ENCODE data around the gene ALDH2. TPM values are rescaled to one million over a fixed set of nuclear protein-coding genes. Genes with fewer than 3 reads are reported as not detected.
"Not testable (repeated sequence)": the region's sequence is repeated elsewhere in the genome, so short reads cannot be mapped to it uniquely, and the experiment has no call there.

Gene ALDH2
- polyA plus RNA-seq, 3 donors from 2014 or later, result 1.7 to 18.7 (median 8.2) TPM

DNA sequence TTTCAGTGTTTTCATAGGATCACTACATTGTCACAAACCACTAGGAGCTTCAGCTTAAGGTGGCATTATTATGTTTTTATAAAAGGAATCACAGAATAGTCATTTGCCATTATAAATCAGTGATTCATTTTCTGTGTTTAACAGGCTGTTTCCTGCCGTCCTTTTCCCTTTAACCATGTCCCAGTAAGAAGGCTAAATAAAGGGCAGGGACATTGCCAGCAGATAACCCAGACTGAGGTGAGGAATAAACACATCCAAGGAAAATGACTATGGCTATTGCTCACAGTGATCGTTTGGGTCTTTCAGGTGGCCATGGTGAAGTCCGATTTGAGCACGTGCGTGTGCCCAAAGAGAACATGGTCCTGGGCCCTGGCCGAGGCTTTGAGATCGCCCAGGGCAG, 17.9 kb upstream of the ALDH2 start:
- no peaks in the 10 kb centered on the region for H3K9me3 Mint-ChIP-seq
- H3K4me3 Mint-ChIP-seq, result no peak overlapping the region
- H3K36me3 Mint-ChIP-seq, result peaks cover 6 to 24% (median 19%) of the 10 kb centered on the region in 3 donors
- DNase-seq, result no peak
- peaks cover 0 to 1% (median 0%) of the 10 kb centered on the region in 3 donors for H3K27me3 Mint-ChIP-seq (ENCODE audit: low read depth in 3 of 3)
- no peak overlapping the region for H3K27ac Mint-ChIP-seq
- H3K4me1 Mint-ChIP-seq, result no peaks in the 10 kb centered on the region

DNA sequence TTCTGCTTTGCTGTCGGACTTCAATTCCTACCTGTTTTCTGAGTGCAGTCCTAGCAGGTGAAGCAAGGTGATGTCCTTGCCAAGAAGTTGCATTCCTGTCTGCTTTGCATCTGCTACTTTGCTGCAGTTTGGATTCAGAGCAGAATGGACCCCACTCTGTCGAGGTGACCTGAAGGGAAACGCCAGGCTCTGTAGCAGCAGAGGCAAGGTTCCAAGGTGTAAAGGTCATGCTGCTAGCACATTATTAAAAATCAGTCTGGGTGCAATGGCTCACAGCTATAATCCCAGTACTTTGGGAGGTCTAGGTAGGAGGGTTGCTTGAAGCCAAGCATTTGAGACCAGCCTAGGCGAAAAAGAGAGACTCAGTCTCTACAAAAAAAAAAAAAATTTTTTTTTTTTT, 17.3 kb upstream of the ALDH2 start:
- peaks cover 6 to 22% (median 19%) of the 10 kb centered on the region in 3 donors for H3K36me3 Mint-ChIP-seq
- no peaks in the 10 kb centered on the region for H3K9me3 Mint-ChIP-seq
- H3K27ac Mint-ChIP-seq, result no peak overlapping the region
- H3K4me3 Mint-ChIP-seq, result no peak overlapping the region
- H3K27me3 Mint-ChIP-seq (ENCODE audit: low read depth in 3 of 3), result peaks cover 0 to 1% (median 0%) of the 10 kb centered on the region in 3 donors
- H3K4me1 Mint-ChIP-seq, result no peaks in the 10 kb centered on the region
- no peak for DNase-seq

DNA sequence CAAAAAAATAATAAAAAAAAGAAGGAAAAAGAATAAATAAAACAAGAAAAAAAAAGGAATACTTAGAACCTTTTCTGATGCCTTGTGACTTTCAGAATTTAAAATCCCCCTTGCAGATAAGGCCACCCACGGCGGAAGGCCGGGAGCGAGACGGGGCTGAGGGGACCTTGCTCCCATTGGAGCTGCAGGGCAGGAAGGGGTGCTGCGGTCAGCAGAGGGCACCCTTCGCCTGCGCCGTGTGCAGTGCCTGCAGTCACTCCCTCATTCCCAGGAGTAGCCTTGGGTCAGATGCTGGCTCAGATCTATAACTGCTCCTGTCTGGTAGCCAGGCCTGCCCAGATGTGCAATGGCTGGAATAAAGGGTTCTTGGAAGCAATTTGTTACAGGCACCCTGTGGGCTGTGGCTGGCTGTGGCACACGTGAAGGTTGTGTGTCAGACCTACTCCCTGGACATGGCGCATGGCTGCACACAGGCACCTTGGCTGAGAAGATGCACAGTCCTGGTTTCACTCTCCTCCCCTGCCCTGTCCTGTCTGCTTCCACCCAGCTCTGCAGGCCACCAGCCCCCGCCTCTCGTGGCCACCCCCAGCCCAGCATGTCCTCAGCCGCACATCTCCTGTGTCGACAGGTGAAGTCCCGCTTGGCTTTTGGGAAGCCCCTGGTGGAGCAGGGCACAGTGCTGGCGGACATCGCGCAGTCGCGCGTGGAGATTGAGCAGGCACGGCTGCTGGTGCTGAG, 13.4 kb upstream of the ALDH2 start:
- H3K27me3 Mint-ChIP-seq (ENCODE audit: low read depth in 3 of 3), result no peaks in the 10 kb centered on the region
- H3K4me3 Mint-ChIP-seq, result no peak overlapping the region
- H3K36me3 Mint-ChIP-seq, result peaks cover 0 to 12% (median 9%) of the 10 kb centered on the region in 3 donors
- H3K4me1 Mint-ChIP-seq, result peaks cover 0 to 3% of the 10 kb centered on the region in 2 donors
- no peaks in the 10 kb centered on the region for H3K9me3 Mint-ChIP-seq
- no peak for DNase-seq
- H3K27ac Mint-ChIP-seq, result no peak overlapping the region

- no peak overlapping the region for H3K4me3 Mint-ChIP-seq
Measured at GRCh38 chr12:111754671-111755070, 12.1 kb upstream of the ALDH2 start.

GRCh38 chr12:111756196-111756595, 10.5 kb upstream of the ALDH2 start:
- H3K36me3 Mint-ChIP-seq, result peaks cover 0 to 4% (median 3%) of the 10 kb centered on the region in 3 donors

More at GRCh38 chr12:111754671-111755070, 12.1 kb upstream of the ALDH2 start:
- peaks cover 0 to 6% (median 4%) of the 10 kb centered on the region in 3 donors for H3K36me3 Mint-ChIP-seq
- H3K27ac Mint-ChIP-seq, result no peak overlapping the region
- no peaks in the 10 kb centered on the region for H3K27me3 Mint-ChIP-seq (ENCODE audit: low read depth in 3 of 3)
- H3K9me3 Mint-ChIP-seq, result no peaks in the 10 kb centered on the region
- H3K4me1 Mint-ChIP-seq, result peaks cover 3 to 5% of the 10 kb centered on the region in 2 donors
- DNase-seq, result no peak

DNA sequence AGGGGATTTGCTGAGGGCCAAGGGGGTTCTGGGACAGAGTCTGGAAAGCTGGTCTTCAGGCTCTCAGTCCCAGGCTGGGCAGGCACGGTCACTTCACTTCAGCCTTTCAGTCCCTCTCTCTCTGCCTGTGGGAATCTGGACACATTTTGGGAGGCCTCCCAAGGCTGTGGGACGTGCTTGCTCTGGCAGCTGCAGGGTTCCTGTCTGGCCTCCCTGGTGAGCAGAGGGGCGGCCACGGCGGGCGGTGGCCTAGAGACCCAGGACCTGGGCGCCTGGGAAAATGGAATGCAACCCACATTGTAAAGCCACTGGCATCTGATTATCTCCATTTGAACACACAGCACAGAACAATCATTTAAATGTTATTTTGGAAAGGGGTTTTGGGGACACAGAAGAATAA, 10.1 kb upstream of the ALDH2 start:
- H3K27me3 Mint-ChIP-seq (ENCODE audit: low read depth in 3 of 3), result peaks cover 0 to under 1% (median 0%) of the 10 kb centered on the region in 3 donors
- no peaks in the 10 kb centered on the region for H3K9me3 Mint-ChIP-seq
- peaks cover 3 to 5% of the 10 kb centered on the region in 2 donors for H3K4me1 Mint-ChIP-seq
- no peak for DNase-seq
- peaks cover 0 to 4% (median 3%) of the 10 kb centered on the region in 3 donors for H3K36me3 Mint-ChIP-seq
- no peak overlapping the region for H3K4me3 Mint-ChIP-seq
- peak overlapping the region in 1 of 6 donors; percentile 60 for H3K27ac Mint-ChIP-seq

More at GRCh38 chr12:111756196-111756595, 10.5 kb upstream of the ALDH2 start:
- Mint-ChIP-seq H3K27me3 (ENCODE audit: low read depth in 3 of 3) (no peaks in the 10 kb centered on the region), H3K27ac (no peak overlapping the region), H3K9me3 (no peaks in the 10 kb centered on the region), H3K4me1 (peaks cover 3 to 5% of the 10 kb centered on the region in 2 donors), H3K4me3 (no peak overlapping the region)
- DNase-seq, result no peak

DNA sequence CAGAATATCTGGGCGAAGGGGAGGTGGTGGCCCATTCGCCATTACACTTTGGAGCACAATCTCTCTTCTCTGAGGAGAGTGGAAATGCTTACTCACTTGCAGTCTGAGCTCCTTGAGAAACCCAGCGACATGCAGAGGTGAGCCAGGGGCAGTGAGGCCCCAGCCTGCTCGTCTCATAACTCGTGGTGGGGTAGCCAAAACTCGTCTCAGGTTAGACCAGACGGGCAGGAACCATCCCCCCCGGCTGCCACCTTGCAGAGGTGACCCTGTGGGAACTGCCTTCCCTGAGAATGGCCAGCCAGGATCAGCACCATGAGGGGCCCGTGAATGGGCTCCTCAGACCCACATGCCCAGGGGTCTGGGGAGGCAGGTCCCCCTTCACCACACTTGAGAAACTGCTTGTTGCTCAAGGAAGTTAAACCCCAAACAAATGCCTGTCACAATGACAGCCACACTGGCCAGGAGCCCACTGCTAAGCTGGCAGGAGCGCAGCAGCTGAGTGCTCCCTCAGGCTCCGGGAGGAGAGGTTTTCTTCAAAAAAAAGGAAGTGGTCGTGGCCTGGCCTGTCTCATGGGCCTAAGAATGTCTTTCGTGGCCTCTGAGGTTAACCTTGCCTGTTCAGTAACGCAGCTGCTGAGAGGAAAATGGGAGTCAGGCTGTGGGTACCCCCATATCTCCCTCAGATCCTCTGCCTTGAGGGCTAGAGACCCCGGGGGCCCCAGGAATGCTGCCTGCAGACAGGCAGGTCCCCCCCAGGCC, 9.2 kb upstream of the ALDH2 start:
- Mint-ChIP-seq H3K27ac (peak overlapping the region in 3 of 6 donors; percentile 45 to 62 (median 55)), H3K9me3 (no peaks in the 10 kb centered on the region), H3K36me3 (peaks cover 0 to 4% (median 3%) of the 10 kb centered on the region in 3 donors), H3K27me3 (ENCODE audit: low read depth in 3 of 3) (peaks cover 0 to 4% (median under 1%) of the 10 kb centered on the region in 3 donors), H3K4me3 (no peak overlapping the region), H3K4me1 (peaks cover 3 to 5% of the 10 kb centered on the region in 2 donors)
- DNase-seq, result no peak

- peaks cover 3 to 5% of the 10 kb centered on the region in 2 donors for H3K4me1 Mint-ChIP-seq
- no peak for DNase-seq
- peaks cover 0 to 4% (median 3%) of the 10 kb centered on the region in 3 donors for H3K36me3 Mint-ChIP-seq
- H3K27ac Mint-ChIP-seq, result no peak overlapping the region
- no peaks in the 10 kb centered on the region for H3K9me3 Mint-ChIP-seq
- H3K4me3 Mint-ChIP-seq, result no peak overlapping the region
- H3K27me3 Mint-ChIP-seq (ENCODE audit: low read depth in 3 of 3), result peaks cover 3 to 9% (median 4%) of the 10 kb centered on the region in 3 donors
Measured at GRCh38 chr12:111758120-111758561, 8.6 kb upstream of the ALDH2 start.

DNA sequence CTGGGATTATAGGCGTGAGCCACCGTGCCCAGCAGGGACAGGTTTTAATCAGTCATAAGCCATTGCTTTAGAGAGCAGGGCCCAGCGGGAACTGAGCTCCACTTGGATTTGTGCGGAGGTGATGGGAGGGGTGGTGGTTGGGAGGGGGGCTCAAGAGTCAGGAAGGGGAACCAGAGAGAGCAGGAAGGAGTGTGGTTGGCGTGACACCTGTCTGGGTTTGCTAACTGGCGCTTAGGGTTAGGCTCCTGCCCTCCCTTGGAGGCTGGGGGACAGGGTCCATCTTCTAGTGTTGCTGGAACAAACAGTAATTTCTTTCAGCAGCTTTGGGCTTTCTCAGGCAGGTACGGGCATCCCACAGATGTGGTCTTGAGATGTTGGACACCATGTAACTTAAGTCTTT, 7.5 kb upstream of the ALDH2 start:
- H3K27me3 Mint-ChIP-seq (ENCODE audit: low read depth in 3 of 3), result peaks cover 6 to 19% (median 10%) of the 10 kb centered on the region in 3 donors
- H3K27ac Mint-ChIP-seq, result peak overlapping the region in 2 of 6 donors; percentile 12 to 16
- peaks cover 0 to 4% (median 3%) of the 10 kb centered on the region in 3 donors for H3K36me3 Mint-ChIP-seq
- peaks cover 3 to 5% of the 10 kb centered on the region in 2 donors for H3K4me1 Mint-ChIP-seq
- DNase-seq, result no peak
- H3K9me3 Mint-ChIP-seq, result no peaks in the 10 kb centered on the region
- no peak overlapping the region for H3K4me3 Mint-ChIP-seq

- DNase-seq, result no peak
- Mint-ChIP-seq H3K9me3 (no peaks in the 10 kb centered on the region), H3K36me3 (peaks cover 0 to 4% (median 3%) of the 10 kb centered on the region in 3 donors), H3K4me3 (no peak overlapping the region), H3K27ac (no peak overlapping the region), H3K27me3 (ENCODE audit: low read depth in 3 of 3) (peaks cover 6 to 24% (median 12%) of the 10 kb centered on the region in 3 donors), H3K4me1 (peaks cover 3 to 5% of the 10 kb centered on the region in 2 donors)
Measured at GRCh38 chr12:111759991-111760390, 6.7 kb upstream of the ALDH2 start.

DNA sequence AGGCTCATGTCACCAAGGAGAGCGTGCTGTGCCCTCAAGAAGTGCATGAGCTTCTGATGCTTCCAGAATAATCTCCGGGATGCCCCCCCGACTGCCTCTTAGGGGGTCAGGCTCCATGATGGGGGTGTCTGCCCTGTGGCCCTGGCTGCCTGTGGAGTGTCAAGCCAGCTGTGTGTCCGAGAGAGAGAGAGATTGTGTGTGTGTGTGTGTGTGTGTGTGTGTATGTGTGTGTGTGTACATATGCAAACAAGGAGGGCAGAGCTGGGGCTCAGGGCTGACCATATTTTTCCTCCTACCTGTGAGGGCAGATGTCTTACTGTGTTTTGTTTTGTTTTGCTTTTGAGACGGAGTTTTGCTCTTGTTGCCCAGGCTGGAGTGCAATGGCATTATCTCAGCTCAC, 5.6 kb upstream of the ALDH2 start:
- Mint-ChIP-seq H3K36me3 (peaks cover 0 to under 1% (median 0%) of the 10 kb centered on the region in 3 donors), H3K27ac (no peak overlapping the region), H3K9me3 (no peaks in the 10 kb centered on the region), H3K27me3 (ENCODE audit: low read depth in 3 of 3) (peaks cover 6 to 26% (median 13%) of the 10 kb centered on the region in 3 donors), H3K4me3 (no peak overlapping the region), H3K4me1 (peaks cover 3 to 6% of the 10 kb centered on the region in 2 donors)
- no peak for DNase-seq

DNA sequence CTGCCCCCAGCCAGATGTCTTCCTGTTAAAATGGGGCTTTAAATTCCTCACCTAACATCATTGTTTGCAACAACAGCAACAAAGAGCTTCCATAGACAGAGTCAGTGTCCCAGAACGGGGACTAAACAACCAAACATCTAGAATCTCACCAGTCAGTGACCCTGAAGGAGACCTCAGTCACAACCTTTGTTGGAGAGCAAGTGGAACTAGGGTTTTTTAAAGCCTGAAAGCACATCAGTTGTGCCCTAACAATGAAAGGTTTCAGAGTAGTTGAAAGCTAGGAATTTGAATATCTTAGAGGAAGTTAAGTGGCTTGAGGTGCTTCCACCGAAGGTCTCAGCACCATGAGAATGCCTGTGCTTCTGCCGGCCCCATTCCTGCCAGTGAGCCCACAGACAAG, 5.0 kb upstream of the ALDH2 start:
- Mint-ChIP-seq H3K27me3 (ENCODE audit: low read depth in 3 of 3) (peaks cover 6 to 28% (median 13%) of the 10 kb centered on the region in 3 donors), H3K27ac (no peak overlapping the region), H3K9me3 (no peaks in the 10 kb centered on the region), H3K36me3 (peaks cover 0 to 3% (median 0%) of the 10 kb centered on the region in 3 donors), H3K4me1 (peaks cover 7 to 12% of the 10 kb centered on the region in 2 donors), H3K4me3 (no peak overlapping the region)
- DNase-seq, result no peak

GRCh38 chr12:111763552-111763951, 3.2 kb upstream of the ALDH2 start:
- not testable (repeated sequence) for H3K9me3 Mint-ChIP-seq, H3K4me3 Mint-ChIP-seq, H3K27ac Mint-ChIP-seq, H3K36me3 Mint-ChIP-seq, DNase-seq
- Mint-ChIP-seq H3K4me1 (peaks cover 10 to 24% of the 10 kb centered on the region in 2 donors), H3K27me3 (ENCODE audit: low read depth in 3 of 3) (peaks cover 6 to 35% (median 13%) of the 10 kb centered on the region in 3 donors)
